SH-SY5Y (cell line): ENCODE measurements around the gene JAG1.

Experiments used
- GATA2 ChIP-seq: IDR thresholded peaks from 2 replicates; pipeline ENCODE4 v1.6.1; 2011; ENCODE audit warnings: mild to moderate bottlenecking, low read depth, low read length
- GATA3 ChIP-seq: IDR thresholded peaks from 2 replicates; pipeline ENCODE4 v1.6.1; 2011; ENCODE audit warnings: low read depth, mild to moderate bottlenecking, low read length, moderate library complexity

DNA sequence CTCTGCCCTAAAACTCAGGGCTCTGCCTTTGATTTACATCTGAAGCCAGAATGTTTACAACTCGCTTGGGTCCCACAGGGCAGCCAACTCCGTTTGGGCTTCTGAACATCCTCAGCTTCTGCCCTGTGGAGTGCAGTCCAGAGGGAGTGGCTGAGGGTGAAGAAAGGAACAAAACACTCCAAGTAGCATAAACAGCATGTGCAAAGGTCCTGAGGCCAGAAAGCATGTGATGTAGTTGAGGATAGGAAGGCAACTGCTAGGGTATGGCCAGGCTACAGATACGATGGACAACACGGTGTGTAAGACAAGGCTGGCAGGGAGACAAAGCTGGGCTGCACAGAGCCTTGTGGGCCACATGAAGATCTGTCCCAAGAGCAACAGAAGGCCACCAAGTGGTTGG lies 12.5 kb downstream of the JAG1 start:
- no peak for TF ChIP-seq GATA3
- TF ChIP-seq GATA2: no peak
